ENCODE results near the gene MYCL. TPM values are rescaled to one million over a fixed set of nuclear protein-coding genes. Genes with fewer than 3 reads are reported as not detected.

Gene MYCL
- total RNA-seq, 1 donor from 2014 or later: 17.2 TPM

DNA sequence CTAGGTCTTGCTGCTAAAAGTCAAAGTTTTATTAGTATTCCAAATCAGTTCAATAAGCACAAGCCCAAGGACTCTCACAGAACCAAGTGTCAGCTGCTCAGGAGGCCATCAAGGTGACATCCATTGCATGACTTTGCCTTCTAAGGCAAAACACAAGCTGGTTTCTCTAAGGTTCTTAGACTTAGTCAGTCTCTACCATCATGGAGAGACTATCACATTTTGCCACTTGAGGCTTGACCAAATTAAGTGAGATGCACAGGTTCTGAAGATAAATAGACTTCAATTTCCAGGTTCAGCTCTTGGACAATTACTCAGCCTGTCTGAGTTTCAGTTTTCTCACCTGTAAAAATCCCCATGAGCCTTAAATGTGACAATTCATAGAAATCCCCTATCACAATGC lies 47.4 kb downstream of the MYCL start:
- no peaks in the 10 kb centered on the region for H3K9me3 ChIP-seq
- intact Hi-C loops (cut with DNase I): no loop called here
- H3K36me3 ChIP-seq: peaks cover 0 to 8% of the 10 kb centered on the region in 2 donors
- TF ChIP-seq, protein P1, sequence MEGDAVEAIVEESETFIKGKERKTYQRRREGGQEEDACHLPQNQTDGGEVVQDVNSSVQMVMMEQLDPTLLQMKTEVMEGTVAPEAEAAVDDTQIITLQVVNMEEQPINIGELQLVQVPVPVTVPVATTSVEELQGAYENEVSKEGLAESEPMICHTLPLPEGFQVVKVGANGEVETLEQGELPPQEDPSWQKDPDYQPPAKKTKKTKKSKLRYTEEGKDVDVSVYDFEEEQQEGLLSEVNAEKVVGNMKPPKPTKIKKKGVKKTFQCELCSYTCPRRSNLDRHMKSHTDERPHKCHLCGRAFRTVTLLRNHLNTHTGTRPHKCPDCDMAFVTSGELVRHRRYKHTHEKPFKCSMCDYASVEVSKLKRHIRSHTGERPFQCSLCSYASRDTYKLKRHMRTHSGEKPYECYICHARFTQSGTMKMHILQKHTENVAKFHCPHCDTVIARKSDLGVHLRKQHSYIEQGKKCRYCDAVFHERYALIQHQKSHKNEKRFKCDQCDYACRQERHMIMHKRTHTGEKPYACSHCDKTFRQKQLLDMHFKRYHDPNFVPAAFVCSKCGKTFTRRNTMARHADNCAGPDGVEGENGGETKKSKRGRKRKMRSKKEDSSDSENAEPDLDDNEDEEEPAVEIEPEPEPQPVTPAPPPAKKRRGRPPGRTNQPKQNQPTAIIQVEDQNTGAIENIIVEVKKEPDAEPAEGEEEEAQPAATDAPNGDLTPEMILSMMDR (IDR thresholded peaks at IDR 0.05): no peak
- no peak for TF ChIP-seq POLR2AphosphoS5 (IDR thresholded peaks at IDR 0.05; ENCODE audit: insufficient read depth in 1 of 2, low read depth in 1 of 2)
- TF ChIP-seq POLR2A (IDR thresholded peaks at IDR 0.05): no peak
- H3K4me1 ChIP-seq: peaks cover 14% of the 10 kb centered on the region
- no peak overlapping the region for H3K4me3 ChIP-seq
- DNase-seq (ENCODE audit: extremely low spot score in 2 of 2): no peak
- H3K27me3 ChIP-seq: no peaks in the 10 kb centered on the region
- no peak overlapping the region for H3K27ac ChIP-seq

DNA sequence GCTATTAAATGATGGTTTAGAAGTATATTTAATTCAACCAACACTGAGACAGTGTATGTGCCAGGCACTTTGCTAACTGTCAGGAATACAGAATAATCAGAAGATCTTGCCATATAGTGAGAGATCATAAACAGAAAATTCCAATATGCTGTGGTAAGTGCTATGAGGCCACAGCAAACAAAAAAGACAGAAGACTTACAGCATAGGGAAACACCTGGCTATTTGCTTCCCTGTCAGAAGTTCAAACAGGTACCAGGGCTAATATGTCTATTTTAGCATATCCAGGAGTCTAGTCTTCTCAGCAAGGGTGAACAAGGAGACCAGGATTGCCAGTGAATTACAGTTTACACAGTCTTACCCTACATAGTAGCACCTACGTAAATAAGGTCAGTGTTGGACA lies 48.8 kb downstream of the MYCL start:
- Histone ChIP-seq H3K27ac (no peak overlapping the region), H3K9me3 (no peaks in the 10 kb centered on the region), H3K4me1 (peaks cover 14% of the 10 kb centered on the region), H3K27me3 (no peaks in the 10 kb centered on the region), H3K36me3 (peaks cover 0 to 8% of the 10 kb centered on the region in 2 donors), H3K4me3 (no peak overlapping the region)
- DNase-seq (ENCODE audit: extremely low spot score in 2 of 2): no peak
- intact Hi-C loops (cut with DNase I): no loop called here
- TF ChIP-seq, protein P1 (IDR thresholded peaks at IDR 0.05): no peak
- TF ChIP-seq POLR2AphosphoS5 (IDR thresholded peaks at IDR 0.05; ENCODE audit: insufficient read depth in 1 of 2, low read depth in 1 of 2) (no peak), POLR2A (IDR thresholded peaks at IDR 0.05) (no peak)

DNA sequence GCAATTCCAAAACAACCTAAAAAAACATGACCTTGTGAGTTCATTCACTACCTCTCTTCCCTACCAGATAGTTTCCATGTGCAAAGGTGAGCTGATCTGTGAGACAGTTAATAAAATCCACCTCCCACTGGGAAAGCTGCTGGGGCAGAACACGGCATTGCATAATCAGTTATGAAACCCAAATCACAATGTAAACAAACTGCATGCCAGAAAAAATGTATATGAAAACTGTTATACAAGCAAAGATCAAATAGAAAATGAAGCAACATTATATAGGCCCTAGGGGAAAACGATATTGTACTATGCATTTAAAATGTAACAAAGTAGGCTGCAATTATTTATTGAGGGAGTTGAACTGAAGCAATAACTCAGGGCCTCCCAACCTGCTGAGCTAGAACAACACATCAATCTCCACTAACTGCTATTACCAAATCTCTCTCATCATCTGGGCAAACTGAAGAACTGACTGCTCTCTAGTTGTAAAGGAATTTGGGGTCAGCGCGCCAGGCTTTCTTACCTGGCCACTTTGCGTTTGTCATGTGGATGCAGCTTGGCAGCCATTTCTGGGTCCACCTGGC lies 49.4 kb downstream of the MYCL start:
- peaks cover 14% of the 10 kb centered on the region for H3K4me1 ChIP-seq
- H3K4me3 ChIP-seq: no peak overlapping the region
- H3K27me3 ChIP-seq: no peaks in the 10 kb centered on the region
- DNase-seq (ENCODE audit: extremely low spot score in 2 of 2): no peak
- intact Hi-C loops (cut with DNase I): no loop called here
- TF ChIP-seq POLR2AphosphoS5 (IDR thresholded peaks at IDR 0.05; ENCODE audit: insufficient read depth in 1 of 2, low read depth in 1 of 2) (peak in 1 of 2 donors; percentile 80), POLR2A (IDR thresholded peaks at IDR 0.05) (no peak)
- H3K36me3 ChIP-seq: peaks cover 0 to 14% of the 10 kb centered on the region in 2 donors
- H3K9me3 ChIP-seq: no peaks in the 10 kb centered on the region
- no peak overlapping the region for H3K27ac ChIP-seq

DNA sequence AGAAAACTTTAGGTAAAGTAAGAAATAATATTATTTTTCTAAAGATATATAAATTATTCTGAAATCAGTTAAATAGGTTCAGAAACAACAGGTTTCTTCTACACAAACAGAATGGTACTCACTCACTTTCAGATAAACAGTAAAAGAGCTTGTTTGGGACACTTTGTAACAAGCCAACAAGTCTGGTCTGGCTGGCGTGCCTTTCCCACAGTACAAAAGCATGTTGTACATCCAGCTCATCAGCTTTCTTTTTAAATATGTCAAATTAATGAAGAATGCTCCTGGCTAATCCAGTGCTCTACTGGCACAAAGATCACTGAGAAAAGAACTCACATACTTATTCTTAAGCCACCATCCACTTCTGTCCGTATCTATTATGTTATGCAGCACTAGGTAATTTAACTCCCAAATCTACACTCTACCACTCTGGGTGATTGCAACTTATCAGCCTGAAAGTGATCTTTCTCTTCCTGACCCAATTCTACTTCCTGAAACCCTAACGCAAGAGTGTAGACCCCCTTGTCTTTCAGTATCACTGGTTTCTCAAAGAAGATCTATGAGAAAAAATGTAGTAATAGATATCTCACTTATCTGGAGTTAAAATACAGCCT lies 51.0 kb downstream of the MYCL start:
- Histone ChIP-seq H3K27ac (no peak overlapping the region), H3K9me3 (no peaks in the 10 kb centered on the region), H3K4me3 (no peak overlapping the region), H3K27me3 (no peaks in the 10 kb centered on the region), H3K4me1 (peaks cover 20% of the 10 kb centered on the region), H3K36me3 (peaks cover 0 to 9% of the 10 kb centered on the region in 2 donors)
- DNase-seq (ENCODE audit: extremely low spot score in 2 of 2): no peak
- no peak for TF ChIP-seq POLR2A (IDR thresholded peaks at IDR 0.05)
- TF ChIP-seq POLR2AphosphoS5 (IDR thresholded peaks at IDR 0.05; ENCODE audit: insufficient read depth in 1 of 2, low read depth in 1 of 2): peak in 1 of 2 donors; percentile 72
- intact Hi-C loops (cut with DNase I): no loop called here

DNA sequence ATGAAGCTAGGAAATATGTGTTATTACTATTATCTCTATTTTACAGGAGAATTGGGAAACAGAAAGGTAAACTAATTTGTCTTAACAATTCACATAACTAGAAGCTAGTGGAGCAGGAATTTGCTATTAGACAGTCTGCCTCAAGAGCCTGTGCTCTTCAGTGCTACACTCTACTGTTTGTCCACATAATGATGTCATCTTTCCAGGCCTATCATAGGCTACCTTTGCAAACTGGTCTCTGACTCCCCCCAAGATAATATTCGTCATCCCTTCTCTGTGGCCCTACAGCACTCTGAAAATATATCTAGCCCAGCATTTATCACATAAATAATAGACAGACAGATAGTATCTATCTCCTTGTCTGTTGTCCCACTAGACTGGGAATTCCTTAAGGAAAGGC lies 52.5 kb downstream of the MYCL start:
- Histone ChIP-seq H3K4me1 (peaks cover 32% of the 10 kb centered on the region), H3K36me3 (peaks cover 0 to 10% of the 10 kb centered on the region in 2 donors)
- no peak for DNase-seq (ENCODE audit: extremely low spot score in 2 of 2)

More for the DNA sequence above, 52.5 kb downstream of the MYCL start:
- no peaks in the 10 kb centered on the region for H3K27me3 ChIP-seq
- TF ChIP-seq, protein P1 (IDR thresholded peaks at IDR 0.05): no peak
- no peak for TF ChIP-seq POLR2A (IDR thresholded peaks at IDR 0.05)
- no peak for TF ChIP-seq POLR2AphosphoS5 (IDR thresholded peaks at IDR 0.05; ENCODE audit: insufficient read depth in 1 of 2, low read depth in 1 of 2)
- no peak overlapping the region for H3K27ac ChIP-seq
- intact Hi-C loops (cut with DNase I): no loop called here
- H3K4me3 ChIP-seq: no peak overlapping the region
- no peaks in the 10 kb centered on the region for H3K9me3 ChIP-seq
